ENCODE measurements around the gene TP63.

The TP63 gene

DNA sequence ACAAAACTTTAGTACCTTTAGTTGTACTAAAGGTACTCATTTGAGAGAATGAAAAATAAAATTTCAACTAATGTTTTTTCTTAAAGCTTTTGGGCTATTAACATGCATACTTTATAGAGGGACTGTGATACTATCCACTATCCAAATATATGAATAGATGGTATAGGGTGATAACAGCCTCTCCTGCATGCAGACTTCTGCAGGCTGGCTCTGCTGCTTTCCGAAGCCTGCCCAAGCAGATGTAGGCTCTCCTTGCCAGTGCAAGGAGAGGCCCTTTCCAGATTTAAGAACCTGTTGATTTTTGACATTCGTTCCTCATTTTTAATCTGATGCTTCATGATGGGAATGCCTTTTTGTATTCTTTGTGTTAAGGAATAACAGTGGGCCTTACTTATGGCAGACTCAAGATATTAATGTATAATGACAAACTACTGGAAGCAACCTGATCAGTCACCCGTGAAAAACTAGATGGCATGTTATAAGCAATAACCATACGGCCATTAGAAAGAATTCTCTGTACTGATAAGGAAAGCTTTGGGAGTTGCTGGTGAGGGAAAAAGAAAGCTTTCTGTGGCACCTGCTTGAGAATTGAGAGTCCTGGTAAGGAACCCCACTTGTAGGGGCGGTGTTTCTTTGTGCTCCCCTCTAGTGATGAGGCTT, 181.7 kb downstream of the TP63 start:
- TF ChIP-seq ESRRG (CRISPR knock-in tag; IDR thresholded peaks at IDR 0.05) (no peak), ZNF8 (CRISPR knock-in tag; IDR thresholded peaks at IDR 0.05) (no peak), ARNTL (CRISPR knock-in tag; IDR thresholded peaks at IDR 0.05; ENCODE audit: borderline replicate concordance, low read depth) (no peak), GLIS3 (CRISPR knock-in tag; IDR thresholded peaks at IDR 0.05) (no peak), RARB (CRISPR knock-in tag; IDR thresholded peaks at IDR 0.05) (no peak), ZFP30 (CRISPR knock-in tag; IDR thresholded peaks at IDR 0.05) (no peak), TCF4 (CRISPR knock-in tag; IDR thresholded peaks at IDR 0.05; ENCODE audit: borderline replicate concordance) (no peak), PPARA (CRISPR knock-in tag; IDR thresholded peaks at IDR 0.05; ENCODE audit: borderline replicate concordance) (no peak), BACH2 (CRISPR knock-in tag; IDR thresholded peaks at IDR 0.05; ENCODE audit: borderline replicate concordance) (no peak)
- TF ChIP-seq, protein P1, sequence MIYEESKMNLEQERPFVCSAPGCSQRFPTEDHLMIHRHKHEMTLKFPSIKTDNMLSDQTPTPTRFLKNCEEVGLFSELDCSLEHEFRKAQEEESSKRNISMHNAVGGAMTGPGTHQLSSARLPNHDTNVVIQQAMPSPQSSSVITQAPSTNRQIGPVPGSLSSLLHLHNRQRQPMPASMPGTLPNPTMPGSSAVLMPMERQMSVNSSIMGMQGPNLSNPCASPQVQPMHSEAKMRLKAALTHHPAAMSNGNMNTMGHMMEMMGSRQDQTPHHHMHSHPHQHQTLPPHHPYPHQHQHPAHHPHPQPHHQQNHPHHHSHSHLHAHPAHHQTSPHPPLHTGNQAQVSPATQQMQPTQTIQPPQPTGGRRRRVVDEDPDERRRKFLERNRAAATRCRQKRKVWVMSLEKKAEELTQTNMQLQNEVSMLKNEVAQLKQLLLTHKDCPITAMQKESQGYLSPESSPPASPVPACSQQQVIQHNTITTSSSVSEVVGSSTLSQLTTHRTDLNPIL (CRISPR knock-in tag; IDR thresholded peaks at IDR 0.05; ENCODE audit: low read depth) = no peak
- TF ChIP-seq, protein P2, sequence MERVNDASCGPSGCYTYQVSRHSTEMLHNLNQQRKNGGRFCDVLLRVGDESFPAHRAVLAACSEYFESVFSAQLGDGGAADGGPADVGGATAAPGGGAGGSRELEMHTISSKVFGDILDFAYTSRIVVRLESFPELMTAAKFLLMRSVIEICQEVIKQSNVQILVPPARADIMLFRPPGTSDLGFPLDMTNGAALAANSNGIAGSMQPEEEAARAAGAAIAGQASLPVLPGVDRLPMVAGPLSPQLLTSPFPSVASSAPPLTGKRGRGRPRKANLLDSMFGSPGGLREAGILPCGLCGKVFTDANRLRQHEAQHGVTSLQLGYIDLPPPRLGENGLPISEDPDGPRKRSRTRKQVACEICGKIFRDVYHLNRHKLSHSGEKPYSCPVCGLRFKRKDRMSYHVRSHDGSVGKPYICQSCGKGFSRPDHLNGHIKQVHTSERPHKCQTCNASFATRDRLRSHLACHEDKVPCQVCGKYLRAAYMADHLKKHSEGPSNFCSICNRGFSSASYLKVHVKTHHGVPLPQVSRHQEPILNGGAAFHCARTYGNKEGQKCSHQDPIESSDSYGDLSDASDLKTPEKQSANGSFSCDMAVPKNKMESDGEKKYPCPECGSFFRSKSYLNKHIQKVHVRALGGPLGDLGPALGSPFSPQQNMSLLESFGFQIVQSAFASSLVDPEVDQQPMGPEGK (CRISPR knock-in tag; IDR thresholded peaks at IDR 0.05; ENCODE audit: borderline replicate concordance) = no peak
- ATAC-seq = no peak

DNA sequence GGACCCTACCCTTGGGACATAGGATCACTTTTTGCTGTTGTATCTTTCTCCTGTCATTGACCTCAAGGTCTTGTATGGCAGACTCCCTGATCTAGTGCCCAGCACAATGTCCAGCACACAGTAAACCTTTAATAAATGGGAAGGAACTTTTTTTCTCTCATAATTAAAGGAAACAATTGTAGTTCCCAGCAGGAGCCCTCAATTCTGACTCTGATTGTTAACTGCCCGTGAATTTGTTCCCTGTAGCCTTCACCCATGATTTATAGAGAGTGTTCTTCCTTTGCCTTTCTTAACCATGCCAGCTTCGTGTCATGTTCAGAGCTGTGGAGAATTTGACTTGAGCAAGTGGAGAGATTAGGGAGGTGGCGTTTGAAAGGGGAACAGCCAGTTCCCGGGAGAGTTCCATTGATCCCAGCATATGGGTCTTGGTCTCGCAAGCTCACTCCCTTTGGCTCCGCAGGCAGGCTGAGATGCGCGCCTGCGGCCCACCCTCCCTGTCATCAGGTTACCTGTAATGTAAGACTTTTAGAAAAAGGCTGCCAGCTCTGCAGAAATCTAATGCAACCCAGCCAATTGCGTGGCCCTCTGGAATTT, 182.6 kb downstream of the TP63 start:
- TF ChIP-seq PPARA (CRISPR knock-in tag; IDR thresholded peaks at IDR 0.05; ENCODE audit: borderline replicate concordance) (no peak), SNAI2 (CRISPR knock-in tag; IDR thresholded peaks at IDR 0.05) (no peak)
- TF ChIP-seq, protein P3, sequence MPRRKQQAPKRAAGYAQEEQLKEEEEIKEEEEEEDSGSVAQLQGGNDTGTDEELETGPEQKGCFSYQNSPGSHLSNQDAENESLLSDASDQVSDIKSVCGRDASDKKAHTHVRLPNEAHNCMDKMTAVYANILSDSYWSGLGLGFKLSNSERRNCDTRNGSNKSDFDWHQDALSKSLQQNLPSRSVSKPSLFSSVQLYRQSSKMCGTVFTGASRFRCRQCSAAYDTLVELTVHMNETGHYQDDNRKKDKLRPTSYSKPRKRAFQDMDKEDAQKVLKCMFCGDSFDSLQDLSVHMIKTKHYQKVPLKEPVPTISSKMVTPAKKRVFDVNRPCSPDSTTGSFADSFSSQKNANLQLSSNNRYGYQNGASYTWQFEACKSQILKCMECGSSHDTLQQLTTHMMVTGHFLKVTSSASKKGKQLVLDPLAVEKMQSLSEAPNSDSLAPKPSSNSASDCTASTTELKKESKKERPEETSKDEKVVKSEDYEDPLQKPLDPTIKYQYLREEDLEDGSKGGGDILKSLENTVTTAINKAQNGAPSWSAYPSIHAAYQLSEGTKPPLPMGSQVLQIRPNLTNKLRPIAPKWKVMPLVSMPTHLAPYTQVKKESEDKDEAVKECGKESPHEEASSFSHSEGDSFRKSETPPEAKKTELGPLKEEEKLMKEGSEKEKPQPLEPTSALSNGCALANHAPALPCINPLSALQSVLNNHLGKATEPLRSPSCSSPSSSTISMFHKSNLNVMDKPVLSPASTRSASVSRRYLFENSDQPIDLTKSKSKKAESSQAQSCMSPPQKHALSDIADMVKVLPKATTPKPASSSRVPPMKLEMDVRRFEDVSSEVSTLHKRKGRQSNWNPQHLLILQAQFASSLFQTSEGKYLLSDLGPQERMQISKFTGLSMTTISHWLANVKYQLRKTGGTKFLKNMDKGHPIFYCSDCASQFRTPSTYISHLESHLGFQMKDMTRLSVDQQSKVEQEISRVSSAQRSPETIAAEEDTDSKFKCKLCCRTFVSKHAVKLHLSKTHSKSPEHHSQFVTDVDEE (CRISPR knock-in tag; IDR thresholded peaks at IDR 0.05) = no peak
- ATAC-seq = no peak

DNA sequence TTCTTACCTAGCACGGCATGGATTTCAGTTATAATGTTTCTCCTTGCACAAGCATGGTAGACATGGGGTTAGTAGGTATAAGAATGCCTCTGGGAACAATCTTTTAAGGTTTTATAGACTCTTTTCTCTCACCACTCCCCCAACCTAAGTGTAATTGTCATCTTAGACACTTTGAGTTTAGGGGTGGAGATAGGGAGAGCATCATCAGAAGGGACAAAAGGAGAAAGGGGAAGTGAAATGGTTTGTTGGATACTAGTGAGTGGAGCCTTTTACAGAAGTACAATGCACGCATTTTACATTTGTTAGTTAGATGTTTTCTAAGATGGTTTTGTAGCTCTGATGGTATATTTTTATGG, 189.2 kb downstream of the TP63 start:
- ATAC-seq = no peak

DNA sequence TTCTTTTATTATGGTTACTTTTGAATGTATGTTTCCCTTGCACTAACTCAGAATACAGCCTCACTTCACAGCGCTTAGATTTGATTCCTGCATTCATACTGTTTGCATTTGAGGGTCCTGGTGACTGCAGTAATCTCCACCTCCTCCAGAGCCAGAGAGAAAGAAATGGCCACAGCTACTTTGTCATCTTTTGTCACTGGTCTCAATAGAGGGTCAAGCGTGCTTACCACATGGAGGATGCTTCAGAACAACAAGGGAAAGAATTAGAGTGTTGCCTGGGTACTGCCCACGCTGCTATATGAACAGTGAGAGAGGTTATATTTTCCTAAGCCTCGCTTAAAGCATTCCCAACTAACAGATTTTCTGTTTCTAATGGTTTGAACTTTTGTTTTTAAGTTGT, 190.1 kb downstream of the TP63 start:
- TF ChIP-seq ZFP30 (CRISPR knock-in tag; IDR thresholded peaks at IDR 0.05) = no peak
- TF ChIP-seq, protein P2 (CRISPR knock-in tag; IDR thresholded peaks at IDR 0.05; ENCODE audit: borderline replicate concordance) = no peak
- no peak for TF ChIP-seq ZFP3 (CRISPR knock-in tag; IDR thresholded peaks at IDR 0.05)
- TF ChIP-seq ESRRG (CRISPR knock-in tag; IDR thresholded peaks at IDR 0.05) = no peak
- ATAC-seq = no peak

More for the DNA sequence above, 189.2 kb downstream of the TP63 start:
- TF ChIP-seq ESRRG (CRISPR knock-in tag; IDR thresholded peaks at IDR 0.05) (no peak), GLIS3 (CRISPR knock-in tag; IDR thresholded peaks at IDR 0.05) (no peak)
- TF ChIP-seq, protein P4, sequence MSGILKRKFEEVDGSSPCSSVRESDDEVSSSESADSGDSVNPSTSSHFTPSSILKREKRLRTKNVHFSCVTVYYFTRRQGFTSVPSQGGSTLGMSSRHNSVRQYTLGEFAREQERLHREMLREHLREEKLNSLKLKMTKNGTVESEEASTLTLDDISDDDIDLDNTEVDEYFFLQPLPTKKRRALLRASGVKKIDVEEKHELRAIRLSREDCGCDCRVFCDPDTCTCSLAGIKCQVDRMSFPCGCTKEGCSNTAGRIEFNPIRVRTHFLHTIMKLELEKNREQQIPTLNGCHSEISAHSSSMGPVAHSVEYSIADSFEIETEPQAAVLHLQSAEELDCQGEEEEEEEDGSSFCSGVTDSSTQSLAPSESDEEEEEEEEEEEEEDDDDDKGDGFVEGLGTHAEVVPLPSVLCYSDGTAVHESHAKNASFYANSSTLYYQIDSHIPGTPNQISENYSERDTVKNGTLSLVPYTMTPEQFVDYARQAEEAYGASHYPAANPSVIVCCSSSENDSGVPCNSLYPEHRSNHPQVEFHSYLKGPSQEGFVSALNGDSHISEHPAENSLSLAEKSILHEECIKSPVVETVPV (CRISPR knock-in tag; IDR thresholded peaks at IDR 0.05) = no peak

DNA sequence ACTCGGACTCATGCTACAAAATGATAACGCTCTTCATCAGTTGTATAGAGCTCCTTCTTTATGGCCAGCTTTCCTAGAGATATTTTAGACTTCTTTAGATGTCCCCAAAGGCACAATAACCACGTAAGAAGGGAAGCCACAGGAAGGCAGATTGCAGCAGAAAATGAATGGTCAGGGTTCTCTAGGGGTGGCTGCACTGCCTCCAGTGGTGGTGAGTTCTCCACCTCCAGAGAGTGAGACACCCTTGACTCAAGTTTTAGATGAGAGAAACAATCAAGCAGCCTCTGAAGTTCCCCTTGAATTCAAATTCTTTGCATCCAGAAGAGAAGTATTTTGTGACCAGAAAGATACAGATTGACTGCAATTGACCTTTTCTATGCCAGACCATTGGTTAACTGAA, 191.5 kb downstream of the TP63 start:
- no peak for ATAC-seq
- TF ChIP-seq, protein P2 (CRISPR knock-in tag; IDR thresholded peaks at IDR 0.05; ENCODE audit: borderline replicate concordance) = no peak
- no peak for TF ChIP-seq ESRRG (CRISPR knock-in tag; IDR thresholded peaks at IDR 0.05)
- TF ChIP-seq CSDC2 (CRISPR knock-in tag; IDR thresholded peaks at IDR 0.05) = no peak
- TF ChIP-seq, protein P1 (CRISPR knock-in tag; IDR thresholded peaks at IDR 0.05; ENCODE audit: low read depth) = no peak
- no peak for TF ChIP-seq OSR1 (CRISPR knock-in tag; IDR thresholded peaks at IDR 0.05)
- TF ChIP-seq BACH2 (CRISPR knock-in tag; IDR thresholded peaks at IDR 0.05; ENCODE audit: borderline replicate concordance) = no peak
- TF ChIP-seq PPARA (CRISPR knock-in tag; IDR thresholded peaks at IDR 0.05; ENCODE audit: borderline replicate concordance) = no peak
- no peak for TF ChIP-seq ZC3H10 (CRISPR knock-in tag; IDR thresholded peaks at IDR 0.05)
- no peak for TF ChIP-seq ZNF70 (CRISPR knock-in tag; IDR thresholded peaks at IDR 0.05)
- TF ChIP-seq ZNF8 (CRISPR knock-in tag; IDR thresholded peaks at IDR 0.05) = no peak
- no peak for TF ChIP-seq RARB (CRISPR knock-in tag; IDR thresholded peaks at IDR 0.05)

Measured in SK-N-SH treated with all-trans-retinoic acid at 6 μM for 48 hours (cell line).